HG03097 (cell line): ENCODE data around the gene CLDN22.

ENCODE experiments used
- ATAC-seq: cut with Tn5 transposase; IDR thresholded peaks from one replicate; pipeline ENCODE4 v1.9.1; 2021; ENCODE audit not compliant: unreplicated experiment, low FRiP score

The CLDN22 gene

GRCh38 chr4:183323295-183323694 lies 3.2 kb upstream of the CLDN22 start:
- no peak for ATAC-seq

GRCh38 chr4:183322326-183322725 lies 2.2 kb upstream of the CLDN22 start, which contains the start of gene CLDN24:
TSS of gene CLDN24 (minus strand) at chr4:183322426. CDS start at chr4:183322426, 0 bp downstream.
- no peak for ATAC-seq

GRCh38 chr4:183321516-183321915 lies 1.4 kb upstream of the CLDN22 start:
- no peak for ATAC-seq

GRCh38 chr4:183321079-183321478 lies 1.0 kb upstream of the CLDN22 start:
- peak; percentile 52 for ATAC-seq

- no peak for ATAC-seq
These were observed 1.4 kb downstream of the CLDN22 start for GRCh38 chr4:183318656-183319055.

GRCh38 chr4:183314806-183315205 lies 5.3 kb downstream of the CLDN22 start:
- no peak for ATAC-seq

- no peak for ATAC-seq
These were observed 5.7 kb downstream of the CLDN22 start for GRCh38 chr4:183314336-183314735.

- ATAC-seq, result no peak
These were observed 7.2 kb downstream of the CLDN22 start for GRCh38 chr4:183312841-183313240.

GRCh38 chr4:183306811-183307210 lies 13.3 kb downstream of the CLDN22 start:
- ATAC-seq, result no peak

- no peak for ATAC-seq
These were observed 15.5 kb downstream of the CLDN22 start for GRCh38 chr4:183304538-183304937.

GRCh38 chr4:183304067-183304466 lies 16.0 kb downstream of the CLDN22 start:
- ATAC-seq, result no peak

GRCh38 chr4:183303301-183303700 lies 16.8 kb downstream of the CLDN22 start:
- ATAC-seq, result no peak

- ATAC-seq, result no peak
These were observed 19.4 kb downstream of the CLDN22 start for GRCh38 chr4:183300655-183301054.

- ATAC-seq, result no peak
These were observed 20.0 kb downstream of the CLDN22 start for GRCh38 chr4:183300070-183300469.

- no peak for ATAC-seq
These were observed 20.6 kb downstream of the CLDN22 start for GRCh38 chr4:183299464-183299863.

GRCh38 chr4:183297675-183298074 lies 22.4 kb downstream of the CLDN22 start:
- peak; percentile 72 for ATAC-seq

GRCh38 chr4:183295711-183296110 lies 24.4 kb downstream of the CLDN22 start:
- ATAC-seq, result no peak

GRCh38 chr4:183291070-183291469 lies 29.0 kb downstream of the CLDN22 start:
- no peak for ATAC-seq

- ATAC-seq, result no peak
These were observed 30.4 kb downstream of the CLDN22 start for GRCh38 chr4:183289688-183290087.

- no peak for ATAC-seq
These were observed 31.1 kb downstream of the CLDN22 start for GRCh38 chr4:183288955-183289354.

GRCh38 chr4:183287677-183288076 lies 32.4 kb downstream of the CLDN22 start:
- ATAC-seq, result peak; percentile 88

- peak; percentile 86 for ATAC-seq
These were observed 32.8 kb downstream of the CLDN22 start for GRCh38 chr4:183287309-183287659.

- ATAC-seq, result no peak
These were observed 33.3 kb downstream of the CLDN22 start for GRCh38 chr4:183286590-183287308.
